Peyer's patch (tissue), 4 donors: ENCODE results near the gene HTR1D. TPM values are rescaled to one million over a fixed set of nuclear protein-coding genes. Genes with fewer than 3 reads are reported as not detected.
"Not testable (repeated sequence)": the region's sequence is repeated elsewhere in the genome, so short reads cannot be mapped to it uniquely, and the experiment has no call there.

Source experiments
- DNase-seq, 3 donors: peaks; one replicate each; pipeline ENCODE4 v3.0.0-alpha.2; 2017 to 2019
- H3K27ac ChIP-seq, 4 donors: fragments of 200-600 bp; sonication (generic); one replicate each; pipeline ENCODE4 v1.5.1; 2016 to 2019
- H3K27me3 ChIP-seq, 2 donors: fragments of 200-600 bp; sonication (generic); one replicate each; pipeline ENCODE4 v1.5.1; 2019
- H3K36me3 ChIP-seq, 3 donors: fragments of 200-600 bp; sonication (generic); one replicate each; pipeline ENCODE4 v1.5.1; 2016 to 2019
- H3K4me1 ChIP-seq, 4 donors: fragments of 200-600 bp; sonication (generic); one replicate each; pipeline ENCODE4 v1.5.1; 2016 to 2019
- H3K4me3 ChIP-seq, 4 donors: fragments of 200-600 bp; sonication (generic); 1 replicate in 3 of 4; 2 replicates in 1 of 4; pipeline ENCODE4 v1.5.1; 2016 to 2019; ENCODE audit warnings: mild to moderate bottlenecking in 1 of 4
- H3K9me3 ChIP-seq, 4 donors: fragments of 200-600 bp; sonication (generic); one replicate each; pipeline ENCODE4 v1.5.1; 2016 to 2019; ENCODE audit warnings: mild to moderate bottlenecking in 1 of 4
- CTCF ChIP-seq, 6 experiments: fragments of 450-650 bp in 4 of 6; fragments of 200-600 bp in 2 of 6; sonication (generic) in 1 of 6; IDR thresholded peaks; one replicate each; pipeline ENCODE4 v1.5.1; 2017 to 2019; ENCODE audit warnings: antibody characterized with exemption in 6 of 6, mild to moderate bottlenecking in 3 of 6, moderate library complexity in 1 of 6
- POLR2A ChIP-seq, 2 donors: fragments of 450-650 bp; IDR thresholded peaks; one replicate each; pipeline ENCODE4 v1.5.1; 2017; ENCODE audit warnings: antibody characterized with exemption in 2 of 2, mild to moderate bottlenecking in 2 of 2, moderate library complexity in 2 of 2
- total RNA-seq, 4 donors: library from RNA; depleted of rRNA; stranded (reverse); fragments of >200 nt; gene quantifications; one replicate each; pipeline ENCODE4 v1.1.0, GENCODE V29; 2016

HTR1D gene
- total RNA-seq, 4 donors from 2014 or later: 2.5 to 23.1 (median 11.1) TPM

- Histone ChIP-seq H3K36me3 (peaks cover 0 to 10% (median 0%) of the 10 kb centered on the region in 3 donors), H3K27me3 (no peaks in the 10 kb centered on the region), H3K4me1 (no peaks in the 10 kb centered on the region), H3K27ac (no peak overlapping the region), H3K4me3 (no peak overlapping the region), H3K9me3 (no peaks in the 10 kb centered on the region)
- DNase-seq: no peak
- no peak for TF ChIP-seq CTCF (IDR thresholded peaks at IDR 0.05)
Observed at GRCh38 chr1:23208527-23208926, 8.8 kb downstream of the HTR1D start.

DNA sequence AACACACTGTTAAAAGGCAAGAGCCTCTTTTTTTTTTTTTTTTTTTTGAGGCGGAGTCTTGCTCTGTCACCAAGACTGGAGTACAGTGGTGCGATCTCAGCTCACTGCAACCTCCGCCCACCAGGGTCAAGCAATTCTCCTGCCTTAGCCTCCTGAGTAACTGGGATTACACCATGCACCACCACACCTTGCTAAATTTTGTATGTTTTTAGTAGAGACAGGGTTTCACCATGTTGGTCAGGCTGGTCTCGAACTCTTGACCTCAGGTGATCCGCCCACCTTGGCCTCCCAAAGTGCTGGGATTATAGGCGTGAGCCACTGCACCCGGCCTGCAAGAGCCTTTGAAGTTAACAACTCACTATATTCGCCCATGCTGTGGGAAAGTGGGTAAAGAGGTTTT is 9.6 kb downstream of the HTR1D start:
- H3K27me3 ChIP-seq, H3K4me1 ChIP-seq, DNase-seq, H3K9me3 ChIP-seq, H3K27ac ChIP-seq, H3K36me3 ChIP-seq, H3K4me3 ChIP-seq: not testable (repeated sequence)

DNA sequence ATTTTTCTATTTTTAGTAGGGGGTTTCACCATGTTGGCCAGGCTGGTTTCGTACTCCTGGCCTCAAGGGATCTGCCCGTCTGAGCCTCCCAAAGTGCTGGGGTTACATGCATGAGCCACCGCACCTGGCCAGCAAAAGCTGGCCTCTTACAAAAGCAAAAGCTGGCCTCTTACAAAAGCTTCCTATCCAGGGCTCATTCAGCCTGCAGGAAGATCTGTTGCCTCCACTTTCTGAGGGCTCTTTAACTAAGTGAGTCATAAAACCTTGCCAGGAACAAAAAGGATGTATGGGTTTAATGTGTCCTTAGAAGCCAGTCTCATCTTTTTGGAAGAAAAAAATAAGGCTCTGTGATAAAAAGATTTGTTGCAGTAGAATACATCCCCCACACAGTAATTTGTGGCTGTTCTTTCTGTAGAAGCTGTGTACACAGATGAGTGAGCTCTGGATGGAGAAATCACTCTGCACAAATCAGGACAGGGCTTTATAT is 15.0 kb downstream of the HTR1D start:
- Histone ChIP-seq H3K4me1 (no peaks in the 10 kb centered on the region), H3K9me3 (no peaks in the 10 kb centered on the region), H3K27ac (no peak overlapping the region), H3K4me3 (no peak overlapping the region), H3K36me3 (peaks cover 0 to 10% (median 0%) of the 10 kb centered on the region in 3 donors), H3K27me3 (no peaks in the 10 kb centered on the region)
- DNase-seq: no peak
- TF ChIP-seq POLR2A (IDR thresholded peaks at IDR 0.05) (no peak), CTCF (IDR thresholded peaks at IDR 0.05) (no peak)

- no peak for DNase-seq
- H3K9me3 ChIP-seq: no peaks in the 10 kb centered on the region
- no peak overlapping the region for H3K27ac ChIP-seq
- H3K36me3 ChIP-seq: peaks cover 0 to 3% (median 0%) of the 10 kb centered on the region in 3 donors
- TF ChIP-seq CTCF (IDR thresholded peaks at IDR 0.05) (no peak), POLR2A (IDR thresholded peaks at IDR 0.05) (no peak)
- H3K4me1 ChIP-seq: no peaks in the 10 kb centered on the region
- H3K27me3 ChIP-seq: no peaks in the 10 kb centered on the region
- no peak overlapping the region for H3K4me3 ChIP-seq
Observed at GRCh38 chr1:23200883-23201282, 16.4 kb downstream of the HTR1D start.

- H3K4me3 ChIP-seq: no peak overlapping the region
- TF ChIP-seq CTCF (IDR thresholded peaks at IDR 0.05) (no peak), POLR2A (IDR thresholded peaks at IDR 0.05) (no peak)
- no peaks in the 10 kb centered on the region for H3K27me3 ChIP-seq
- DNase-seq: no peak
- no peaks in the 10 kb centered on the region for H3K9me3 ChIP-seq
- no peak overlapping the region for H3K27ac ChIP-seq
- H3K36me3 ChIP-seq: no peaks in the 10 kb centered on the region
- H3K4me1 ChIP-seq: no peaks in the 10 kb centered on the region
Observed at GRCh38 chr1:23198373-23198772, 18.9 kb downstream of the HTR1D start.

DNA sequence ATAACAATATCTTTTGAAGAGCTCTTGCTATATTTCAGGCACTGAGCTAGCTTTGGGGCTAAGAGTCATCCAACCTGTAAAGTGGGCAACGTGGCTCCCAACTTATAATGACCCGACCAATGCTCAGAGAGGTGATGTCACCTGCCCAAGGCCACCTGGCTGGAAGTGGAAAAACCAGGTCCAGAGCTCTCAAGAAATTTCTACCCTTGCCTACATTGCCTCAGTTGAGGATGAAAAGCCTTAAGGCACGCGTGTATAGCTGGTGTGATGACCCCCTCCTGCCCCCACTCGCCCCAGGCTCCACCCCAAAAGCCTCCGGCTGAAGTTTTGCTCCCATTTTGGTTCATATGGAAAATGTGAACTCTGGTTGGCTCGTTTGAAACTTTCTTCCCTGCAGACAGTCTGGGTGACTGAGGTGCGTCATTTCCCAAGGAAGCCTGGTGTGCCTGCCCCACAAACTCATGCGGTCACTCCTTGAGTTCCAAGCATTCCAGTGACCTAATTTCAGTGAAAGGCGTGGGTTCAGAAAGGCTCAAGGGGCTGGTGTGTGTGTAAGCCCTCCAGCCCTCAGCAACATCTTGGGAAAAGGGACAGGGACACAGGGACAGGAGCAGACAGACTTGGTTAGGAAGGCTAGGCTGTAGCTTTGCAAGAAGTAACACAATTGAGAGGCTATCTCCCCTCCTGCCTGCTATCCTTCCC is 20.5 kb downstream of the HTR1D start:
- no peaks in the 10 kb centered on the region for H3K36me3 ChIP-seq
- no peak for DNase-seq
- H3K4me3 ChIP-seq: no peak overlapping the region

More for the DNA sequence above, 20.5 kb downstream of the HTR1D start:
- TF ChIP-seq POLR2A (IDR thresholded peaks at IDR 0.05) (no peak), CTCF (IDR thresholded peaks at IDR 0.05) (no peak)
- Histone ChIP-seq H3K9me3 (no peaks in the 10 kb centered on the region), H3K27ac (no peak overlapping the region), H3K27me3 (no peaks in the 10 kb centered on the region), H3K4me1 (no peaks in the 10 kb centered on the region)
